SKM-1 (cell line): ENCODE data around the gene RBM26.

Source experiments
- DNase-seq: peaks from one replicate; lab custom pipeline; 2025; ENCODE audit not compliant: unreplicated experiment; lab: John Stamatoyannopoulos, UW

Gene RBM26

DNA sequence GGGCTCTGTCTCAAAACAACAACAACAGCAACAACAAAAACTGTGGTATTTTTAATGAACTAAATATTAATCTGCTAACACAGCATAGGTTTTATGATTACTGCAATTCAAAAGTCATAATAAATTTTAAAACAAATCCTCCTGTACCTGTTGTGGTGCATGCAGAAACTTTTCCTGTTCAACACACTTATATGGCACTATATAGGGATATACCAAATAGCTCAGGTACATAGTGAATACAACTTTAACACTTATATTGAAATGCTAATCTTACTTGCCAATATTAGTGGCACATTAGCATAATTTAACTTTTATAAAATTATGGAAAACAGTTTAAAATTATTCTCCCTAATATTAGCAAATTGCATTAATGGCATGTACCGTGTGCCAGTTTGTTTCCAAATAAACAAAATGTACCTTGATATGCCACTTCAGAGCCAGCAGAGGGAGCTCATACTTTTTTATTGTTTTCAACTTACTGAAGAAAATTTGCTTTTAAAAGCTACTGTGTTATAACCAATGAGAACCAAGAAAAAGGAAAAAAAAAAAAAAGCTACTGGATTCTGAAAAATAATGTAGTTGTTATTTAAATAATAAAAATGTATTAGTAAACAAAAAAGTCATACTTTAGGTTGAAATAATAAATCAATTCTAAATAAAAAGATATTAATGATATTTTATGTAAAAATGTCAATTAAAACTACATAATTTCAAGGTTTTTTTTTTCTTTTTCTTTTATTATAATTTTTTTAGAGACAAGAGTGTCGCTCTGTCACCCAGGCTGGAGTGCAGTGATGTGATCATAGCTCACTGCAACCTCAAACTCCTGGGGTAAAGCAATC lies 18.0 kb upstream of the RBM26 start:
- DNase-seq = peak; percentile 47

- no peak for DNase-seq
These were observed 17.3 kb upstream of the RBM26 start for GRCh38 chr13:79423340-79423739.

- DNase-seq = no peak
These were observed 13.3 kb upstream of the RBM26 start for GRCh38 chr13:79419365-79419764.

GRCh38 chr13:79417741-79418140 lies 11.7 kb upstream of the RBM26 start:
- no peak for DNase-seq

- DNase-seq = no peak
These were observed 7.5 kb upstream of the RBM26 start for GRCh38 chr13:79413521-79413920.

DNA sequence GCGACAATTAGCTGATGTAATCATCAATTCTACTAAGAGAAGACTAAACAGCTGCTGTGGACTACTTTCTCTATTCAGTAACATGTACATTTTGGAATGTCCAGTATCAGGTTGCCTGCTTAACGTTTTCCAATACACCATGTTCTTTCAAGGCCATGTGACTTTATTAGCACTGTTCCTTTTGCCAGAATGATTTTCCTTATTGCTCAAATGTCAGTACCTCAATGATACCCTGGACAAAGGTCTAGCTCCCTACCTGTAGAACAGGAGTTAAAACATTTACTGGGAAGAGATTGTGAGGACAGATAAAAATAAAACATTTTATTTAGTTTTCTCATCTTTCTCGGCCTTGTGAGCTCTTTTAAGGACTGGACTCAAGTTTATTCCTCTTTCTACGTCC lies 3.8 kb upstream of the RBM26 start:
- DNase-seq = no peak

GRCh38 chr13:79407349-79407979 lies 1.4 kb upstream of the RBM26 start:
- DNase-seq = no peak

DNA sequence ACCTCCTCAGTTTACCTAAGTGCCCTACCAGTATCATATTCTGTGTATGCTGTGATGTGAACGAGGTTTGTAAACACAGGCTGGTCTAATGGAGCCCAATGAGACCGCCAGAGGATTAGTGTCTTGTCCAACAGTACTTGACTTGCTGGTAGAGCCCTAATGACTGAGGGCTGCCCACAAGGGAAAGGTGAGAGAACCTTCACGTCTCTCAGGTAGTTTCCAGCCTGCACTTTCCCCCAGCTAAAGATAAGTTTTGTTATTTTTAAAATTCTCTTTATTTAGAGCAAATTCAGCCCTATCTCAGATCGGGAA lies 498 bp upstream of the RBM26 start:
- no peak for DNase-seq

DNA sequence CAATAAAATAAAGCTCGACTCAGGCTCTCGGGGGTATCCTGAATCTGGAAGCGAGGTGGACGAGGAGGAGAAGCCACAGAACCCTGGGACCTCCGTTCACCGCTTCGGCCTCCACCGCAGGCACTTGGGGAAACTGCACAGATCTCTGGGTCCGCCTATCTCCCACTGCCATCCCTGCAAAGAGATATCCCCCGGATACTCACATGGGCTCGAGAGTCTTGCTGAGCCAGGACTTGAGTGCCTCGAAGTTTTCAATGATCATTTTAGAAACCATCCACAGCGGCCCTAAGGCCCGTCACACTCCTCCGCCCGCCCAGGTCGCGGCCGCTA lies 589 bp downstream of the RBM26 start:
- no peak for DNase-seq

- DNase-seq = no peak
These were observed 1.1 kb downstream of the RBM26 start for GRCh38 chr13:79404985-79405384.

DNA sequence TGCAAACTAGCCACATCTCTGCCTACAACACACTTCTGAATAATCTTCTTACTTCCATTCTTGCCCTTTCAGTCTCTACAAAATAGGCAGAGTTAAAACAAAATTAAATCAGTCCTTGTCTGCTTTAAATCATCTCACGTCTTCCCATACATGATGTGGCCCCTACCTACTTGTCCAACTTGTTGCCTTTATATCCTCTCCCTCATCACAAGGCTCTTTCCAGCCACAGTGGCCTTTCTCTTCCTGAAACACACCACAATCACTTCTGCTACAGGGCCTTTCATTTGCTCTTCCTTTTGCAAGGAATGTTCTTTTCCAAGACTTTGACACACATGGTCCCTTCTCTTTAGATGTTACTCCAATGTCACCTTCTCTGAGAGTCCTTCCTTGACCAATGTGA lies 1.7 kb downstream of the RBM26 start:
- DNase-seq = no peak

- DNase-seq = no peak
These were observed 2.9 kb downstream of the RBM26 start for GRCh38 chr13:79403113-79403512.

DNA sequence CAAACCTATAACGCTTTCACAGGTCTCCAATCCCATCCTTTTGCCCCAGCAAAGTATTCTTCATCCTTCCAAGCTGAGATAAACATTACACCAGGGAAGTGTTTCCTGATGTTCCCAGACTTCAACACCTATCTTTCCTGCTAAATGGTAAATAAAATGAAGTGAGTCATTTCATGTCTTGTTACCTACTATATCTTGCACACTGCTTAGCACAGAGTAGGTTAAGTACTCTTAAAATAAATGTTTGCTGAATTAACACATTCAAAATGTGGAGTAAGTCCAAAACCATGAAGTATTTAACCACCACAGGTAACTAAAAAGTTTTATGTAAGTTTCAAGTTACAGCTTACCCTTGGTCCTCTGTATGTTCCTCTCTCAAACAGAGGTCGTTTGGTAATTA lies 3.4 kb downstream of the RBM26 start:
- no peak for DNase-seq

- no peak for DNase-seq
These were observed 3.9 kb downstream of the RBM26 start for GRCh38 chr13:79402074-79402635.

DNA sequence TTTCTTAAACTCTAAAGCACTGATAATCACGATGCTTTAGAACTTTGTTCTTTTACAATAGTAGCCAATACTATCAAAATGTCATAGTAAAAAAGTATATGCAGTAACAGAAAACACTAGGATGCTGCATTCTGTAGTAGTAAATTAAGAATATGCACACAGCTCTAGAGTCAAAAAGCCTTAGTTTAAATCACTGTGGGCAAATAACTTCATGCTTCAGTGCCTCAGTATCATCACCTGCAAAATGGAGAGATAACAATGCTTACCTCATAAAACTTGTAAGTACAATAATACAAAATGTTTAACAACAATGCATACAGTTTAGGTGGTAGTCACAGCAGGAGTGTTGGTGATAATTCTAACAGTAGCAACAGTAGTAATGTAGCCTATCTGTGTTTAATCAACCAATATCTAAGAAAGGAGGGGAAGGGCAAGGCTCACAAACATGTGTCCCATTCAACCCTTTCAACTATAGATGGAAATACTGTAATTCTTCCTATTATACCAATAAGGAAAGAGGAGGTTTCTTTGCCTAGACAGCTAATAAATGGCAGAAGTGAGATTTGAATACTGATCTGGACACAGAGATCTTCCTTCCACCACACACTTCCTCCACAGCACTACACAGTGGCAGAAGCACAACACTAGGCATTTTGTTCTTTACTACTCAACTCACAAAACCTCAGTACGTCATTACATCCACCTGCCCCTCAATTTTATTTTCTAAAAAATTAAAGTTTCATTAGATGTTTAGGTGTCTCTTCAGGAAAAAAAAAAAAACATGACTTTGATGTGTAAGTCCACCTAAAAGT lies 4.6 kb downstream of the RBM26 start:
- no peak for DNase-seq

GRCh38 chr13:79398915-79399314 lies 7.1 kb downstream of the RBM26 start:
- no peak for DNase-seq

DNA sequence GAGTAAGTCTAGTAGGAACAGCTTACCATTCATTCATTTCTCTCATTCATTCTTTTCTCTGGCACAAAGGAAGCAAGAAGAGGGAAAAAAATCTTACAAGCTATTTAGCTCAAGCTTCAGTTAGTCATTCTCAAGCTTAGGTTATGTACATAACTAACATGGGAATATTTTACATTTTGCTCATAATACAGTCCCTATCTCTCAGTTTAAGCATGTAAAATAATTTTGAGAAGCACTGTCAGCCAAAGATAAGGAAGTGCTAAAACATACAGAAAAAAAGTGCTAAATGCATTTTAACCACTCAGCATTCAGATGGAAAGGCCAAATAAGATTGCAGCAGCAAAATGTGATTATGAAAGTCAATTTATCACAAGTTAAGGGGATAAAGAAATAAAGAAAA lies 7.9 kb downstream of the RBM26 start:
- DNase-seq = no peak

- no peak for DNase-seq
These were observed 10.2 kb downstream of the RBM26 start for GRCh38 chr13:79395881-79396280.

- DNase-seq = no peak
These were observed 12.3 kb downstream of the RBM26 start for GRCh38 chr13:79393564-79394249.

DNA sequence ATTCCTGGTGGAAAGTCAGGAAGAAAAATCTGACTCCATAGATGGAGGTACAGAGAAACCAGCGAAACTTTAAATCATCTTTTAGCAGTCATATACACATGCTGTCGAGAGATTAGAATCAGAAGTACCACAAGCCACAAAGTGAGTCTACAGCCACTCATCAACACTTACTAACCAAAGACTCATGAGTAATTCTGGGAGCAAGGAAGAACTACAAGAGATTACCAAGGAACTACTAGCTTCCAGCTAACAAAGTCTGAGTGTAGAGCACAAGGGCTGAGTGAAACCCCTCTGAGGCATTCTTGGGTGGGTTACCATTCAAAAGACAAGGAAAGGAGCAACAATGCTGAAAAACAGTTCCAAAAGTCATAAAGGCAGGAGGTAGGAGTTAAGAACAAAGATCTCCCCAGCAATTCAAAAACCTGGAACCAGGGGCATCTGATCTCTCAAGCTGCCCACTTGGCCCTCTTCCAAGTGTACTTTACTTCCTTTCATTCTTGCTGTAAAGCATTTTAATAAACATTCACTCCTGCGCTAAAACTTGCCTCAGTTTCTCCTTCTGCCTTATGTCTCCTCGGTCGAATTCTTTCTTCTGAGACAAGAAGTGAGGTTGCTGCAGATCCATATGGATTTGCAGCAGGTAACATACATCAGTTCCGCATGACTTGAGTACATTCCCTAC lies 13.0 kb downstream of the RBM26 start:
- DNase-seq = no peak

DNA sequence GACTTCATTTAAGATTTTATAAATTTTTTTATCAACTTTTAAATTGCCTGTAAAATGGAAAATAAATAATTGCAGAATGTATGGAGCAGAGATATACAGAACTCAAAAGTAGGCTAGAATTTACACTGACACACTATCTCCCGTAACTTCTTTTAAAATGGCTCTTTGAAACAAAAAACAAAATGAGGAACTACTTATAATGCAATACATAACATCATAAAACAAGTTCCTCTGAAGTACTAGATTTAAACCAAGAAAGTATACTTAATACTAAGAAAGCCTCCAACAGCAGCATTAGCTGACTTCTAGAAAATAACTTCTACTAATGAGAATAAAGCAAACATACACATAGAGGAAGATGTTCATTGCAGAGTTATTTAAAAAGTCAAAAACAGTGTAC lies 17.0 kb downstream of the RBM26 start:
- DNase-seq = peak; percentile 29
